OCI-LY7 (cell line): ENCODE results near the gene IFIT1. TPM values are rescaled to one million over a fixed set of nuclear protein-coding genes. Genes with fewer than 3 reads are reported as not detected.

Experiments used
- BruUV-seq: library from RNA; stranded (reverse); fragments of 400-500 nt; replicated peaks from 2 replicates; lab custom pipeline; 2021; lab: Mats Ljungman, UMichigan
- CTCF ChIA-PET: fragments of 300-600 bp; sonication (Branson Sonifier 250); formaldehyde crosslinking; loops from one replicate; lab custom pipeline; 2022; ENCODE audit warnings: antibody characterized with exemption; ENCODE audit not compliant: unreplicated experiment; lab: Charles Lee
- POLR2A ChIA-PET: fragments of 300-600 bp; sonication (Branson Sonifier 250); formaldehyde crosslinking; loops from one replicate; lab custom pipeline; 2022; ENCODE audit warnings: antibody characterized with exemption; lab: Charles Lee
- DNase-seq: peaks from one replicate; pipeline ENCODE4 v3.0.0-alpha.2; 2015; ENCODE audit warnings: low spot score
- H2AFZ ChIP-seq: fragments of 200-600 bp; sonication (generic), shearing (Covaris generic); 2 replicates; pipeline ENCODE4 v1.6.1; 2014; ENCODE audit warnings: mild to moderate bottlenecking, antibody characterized with exemption, low read length, moderate library complexity
- H3K27ac ChIP-seq: fragments of 200-600 bp; sonication (generic); 2 replicates; pipeline ENCODE4 v1.5.1; 2014; ENCODE audit warnings: mixed run types, low read depth, mild to moderate bottlenecking, moderate library complexity, low read length, inconsistent platforms; ENCODE audit not compliant: poor library complexity, severe bottlenecking
- H3K36me3 ChIP-seq: fragments of 200-600 bp; sonication (generic); 2 replicates; pipeline ENCODE4 v1.6.1; 2014; ENCODE audit warnings: mild to moderate bottlenecking, antibody characterized with exemption, low read length, moderate library complexity, mixed read lengths; ENCODE audit not compliant: insufficient read depth
- H3K4me1 ChIP-seq: fragments of 200-600 bp; sonication (generic); 2 replicates; pipeline ENCODE4 v1.5.1; 2014; ENCODE audit warnings: mild to moderate bottlenecking, low read length; ENCODE audit not compliant: insufficient read depth, poor library complexity, severe bottlenecking
- H3K4me2 ChIP-seq: fragments of 200-600 bp; sonication (generic); 2 replicates; pipeline ENCODE4 v1.6.1; 2014; ENCODE audit warnings: mild to moderate bottlenecking, low read length
- H3K4me3 ChIP-seq: fragments of 200-600 bp; sonication (generic); 2 replicates; pipeline ENCODE4 v1.5.1; 2014; ENCODE audit warnings: mild to moderate bottlenecking, low read depth, low read length; ENCODE audit not compliant: poor library complexity, severe bottlenecking
- H3K79me2 ChIP-seq: fragments of 200-600 bp; sonication (generic); 2 replicates; pipeline ENCODE4 v1.6.1; 2016; ENCODE audit warnings: low read depth, mild to moderate bottlenecking, low read length, moderate library complexity, mixed read lengths; ENCODE audit not compliant: insufficient read depth
- H3K9me2 ChIP-seq: fragments of 200-600 bp; sonication (generic); 2 replicates; pipeline ENCODE4 v1.6.1; 2016; ENCODE audit warnings: mild to moderate bottlenecking, low read length, mixed read lengths; ENCODE audit not compliant: insufficient read depth
- H3K9me3 ChIP-seq: fragments of 200-600 bp; sonication (generic); 2 replicates; pipeline ENCODE4 v1.6.1; 2014; ENCODE audit warnings: mild to moderate bottlenecking, mixed run types, low read length, mixed read lengths
- H4K20me1 ChIP-seq: fragments of 200-600 bp; sonication (generic); 2 replicates; pipeline ENCODE4 v1.6.1; 2014; ENCODE audit warnings: mild to moderate bottlenecking, antibody characterized with exemption, low read length, moderate library complexity, mixed read lengths; ENCODE audit not compliant: insufficient read depth
- CTCF ChIP-seq: fragments of 200-600 bp; sonication (generic); conservative IDR thresholded peaks from 2 replicates; pipeline ENCODE4 v1.5.1; 2014; ENCODE audit warnings: mild to moderate bottlenecking, antibody characterized with exemption, low read length, moderate library complexity, mixed read lengths
- EZH2phosphoT487 ChIP-seq: fragments of 200-600 bp; sonication (generic); IDR thresholded peaks from 2 replicates; pipeline ENCODE4 v1.6.1; 2018; ENCODE audit warnings: low read depth, borderline replicate concordance, mild to moderate bottlenecking, mixed run types, antibody characterized with exemption, low read length, moderate library complexity, mixed read lengths
- intact Hi-C: fragments of 100-400 bp; cut with micrococcal nuclease; formaldehyde crosslinking; loops from one replicate; pipeline ENCODE4 v1.10.0; 2022; ENCODE audit not compliant: unreplicated experiment
- total RNA-seq, 2 experiments: library from RNA; depleted of rRNA in 1 of 2; stranded (reverse); fragments of >200 nt in 1 of 2; shearing (Covaris generic) in 1 of 2; gene quantifications; 2 replicates each; pipeline ENCODE4 v1.2.3, GENCODE V29; 2014 to 2022

IFIT1 gene
- total RNA-seq, 2 experiments from 2014 or later, result not detected

GRCh38 chr10:89413398-89413912 is 21.0 kb downstream of the IFIT1 start:
- H3K9me2 ChIP-seq, result no peaks in the 10 kb centered on the region
- POLR2A ChIA-PET, result interaction anchor here (0.6 to 1.4 kb wide), 5 partner anchors 81 to 627 kb away, joined by 3 to 4 read pairs (median 4); no protein-coding TSS in a partner anchor
- peaks cover 3% of the 10 kb centered on the region for H3K4me1 ChIP-seq
- no peaks in the 10 kb centered on the region for H3K9me3 ChIP-seq
- CTCF ChIA-PET, result no interaction called here
- DNase-seq, result no peak
- no peak for TF ChIP-seq CTCF
- no peak for TF ChIP-seq EZH2phosphoT487
- peak overlapping the region; percentile 98 for H2AFZ ChIP-seq
- intact Hi-C loops, result loop anchor here (5.0 kb wide), 1 partner anchor 156 kb away; no protein-coding TSS in a partner anchor
- H3K27ac ChIP-seq, result no peak overlapping the region
- no peaks in the 10 kb centered on the region for H3K79me2 ChIP-seq
- H4K20me1 ChIP-seq, result no peaks in the 10 kb centered on the region
- BruUV-seq, result no TSS peak
- H3K4me2 ChIP-seq, result peak overlapping the region; percentile 75
- H3K4me3 ChIP-seq, result peak overlapping the region; percentile 74
- no peaks in the 10 kb centered on the region for H3K36me3 ChIP-seq

- no peaks in the 10 kb centered on the region for H3K9me3 ChIP-seq
- peak within 1 kb of the TSS; percentile 75 for H3K4me2 ChIP-seq
- no peak within 1 kb of the TSS for H3K27ac ChIP-seq
- H3K4me3 ChIP-seq, result peak within 1 kb of the TSS; percentile 74
- CTCF ChIA-PET, result no interaction called here
- peak within 1 kb of the TSS; percentile 98 for H2AFZ ChIP-seq
- POLR2A ChIA-PET, result interaction anchor here (0.6 to 1.4 kb wide), 7 partner anchors 18 to 627 kb away, joined by 3 to 5 read pairs (median 3); no protein-coding TSS in a partner anchor
- intact Hi-C loops, result loop anchor here (5.0 kb wide), 1 partner anchor 157 kb away; no protein-coding TSS in a partner anchor
- no peaks in the 10 kb centered on the region for H4K20me1 ChIP-seq
- peak; percentile 80 for DNase-seq
- peaks cover 3% of the 10 kb centered on the region for H3K4me1 ChIP-seq
- TF ChIP-seq EZH2phosphoT487, result no peak
- TF ChIP-seq CTCF, result no peak
- no TSS peak for BruUV-seq
- no peaks in the 10 kb centered on the region for H3K9me2 ChIP-seq
- no peaks in the 10 kb centered on the region for H3K36me3 ChIP-seq
- no peaks in the 10 kb centered on the region for H3K79me2 ChIP-seq
Measured at GRCh38 chr10:89414146-89414878, 21.9 kb downstream of the IFIT1 start, which contains the start of gene IFIT5. TSS of gene IFIT5 (plus strand) at chr10:89414568. CDS start at chr10:89414799, 231 bp downstream.
